B cell (primary cell): ENCODE measurements around the gene SERPINB6. TPM values are rescaled to one million over a fixed set of nuclear protein-coding genes. Genes with fewer than 3 reads are reported as not detected.
"Not testable (repeated sequence)": the region's sequence is repeated elsewhere in the genome, so short reads cannot be mapped to it uniquely, and the experiment has no call there.

Experiments used
- ATAC-seq: fragments of 200-7000 bp; cut with Tn5 transposase; one replicate; pipeline ENCODE4 v1.10.0; 2021; ENCODE audit warnings: low read depth, mild to moderate bottlenecking, moderate number of reproducible peaks, moderate library complexity
- CTCF ChIA-PET: fragments of 350-600 bp; sonication (Branson Sonifier 250); formaldehyde crosslinking; loops from one replicate; lab custom pipeline; 2021; ENCODE audit warnings: antibody characterized with exemption, inconsistent platforms; lab: Charles Lee
- POLR2A ChIA-PET: fragments of 350-600 bp; sonication (Branson Sonifier 250); formaldehyde crosslinking; loops from one replicate; lab custom pipeline; 2021; ENCODE audit warnings: antibody characterized with exemption; lab: Charles Lee
- DNase-seq: peaks from one replicate; pipeline ENCODE4 v3.0.0; 2013
- H2AFZ ChIP-seq: 2 replicates; pipeline ENCODE4 v1.6.1; 2012; ENCODE audit warnings: mild to moderate bottlenecking, low read depth, low read length; ENCODE audit not compliant: insufficient read depth, poor library complexity, severe bottlenecking
- H3K27ac ChIP-seq, 2 donors: 1 replicate in 1 of 2; 2 replicates in 1 of 2; pipeline ENCODE4 v1.5.1; 2012 to 2013; ENCODE audit warnings: low read length in 2 of 2, mild to moderate bottlenecking in 2 of 2, moderate library complexity in 1 of 2
- H3K27me3 ChIP-seq, 4 experiments: fragments of 200-600 bp in 1 of 4; sonication (generic) in 1 of 4; replicated peaks in 1 of 4; 1 replicate in 2 of 4; 2 replicates in 2 of 4; pipeline versions ENCODE4 v1.6.1 to v1.7.0; 2013 to 2016; ENCODE audit warnings: low read length in 3 of 4, mild to moderate bottlenecking in 2 of 4, mixed read lengths in 1 of 4, moderate library complexity in 1 of 4; ENCODE audit not compliant: insufficient read depth in 4 of 4, control insufficient read depth in 3 of 4; ENCODE audit errors: control extremely low read depth in 1 of 4
- H3K36me3 ChIP-seq, 2 experiments: replicated peaks in 1 of 2; 1 replicate in 1 of 2; 2 replicates in 1 of 2; pipeline versions ENCODE4 v1.6.1 to v1.7.1; 2013; ENCODE audit warnings: low read length in 1 of 2; ENCODE audit not compliant: insufficient read depth in 2 of 2, control insufficient read depth in 1 of 2; ENCODE audit errors: control extremely low read depth in 1 of 2, extremely low read depth in 1 of 2
- H3K4me1 ChIP-seq, 2 donors: fragments of 200-600 bp in 1 of 2; sonication (generic) in 1 of 2; 1 replicate in 1 of 2; 2 replicates in 1 of 2; pipeline versions ENCODE4 v1.5.1 to v1.6.1; 2013 to 2017; ENCODE audit warnings: low read length in 2 of 2; ENCODE audit not compliant: control insufficient read depth in 2 of 2, insufficient read depth in 2 of 2
- H3K4me2 ChIP-seq: replicated peaks from 2 replicates; pipeline ENCODE3; 2012; ENCODE audit warnings: mild to moderate bottlenecking, low read depth, low read length; ENCODE audit not compliant: poor library complexity, severe bottlenecking
- H3K4me3 ChIP-seq, 5 experiments: fragments of 200-600 bp in 1 of 5; sonication (generic) in 1 of 5; 1 replicate in 3 of 5; 2 replicates in 2 of 5; pipeline versions ENCODE4 v1.5.1 to v1.7.0; 2011 to 2016; ENCODE audit warnings: low read length in 4 of 5, mild to moderate bottlenecking in 4 of 5, low read depth in 2 of 5, control low read depth in 1 of 5, moderate library complexity in 1 of 5; ENCODE audit not compliant: insufficient read depth in 1 of 5; ENCODE audit errors: control extremely low read depth in 1 of 5, extremely low read depth in 1 of 5
- H3K79me2 ChIP-seq: fragments of 200-600 bp; sonication (generic); one replicate; pipeline ENCODE4 v1.6.0; 2016; ENCODE audit warnings: low read length; ENCODE audit not compliant: control insufficient read depth, insufficient read depth
- H3K9ac ChIP-seq: fragments of 200-600 bp; sonication (generic); 2 replicates; pipeline ENCODE4 v1.6.1; 2017; ENCODE audit warnings: mild to moderate bottlenecking, low read length, moderate library complexity
- H3K9me3 ChIP-seq, 3 donors: one replicate each; pipeline versions ENCODE4 v1.6.1 to v1.7.1; 2013; ENCODE audit warnings: low read length in 2 of 3; ENCODE audit not compliant: control insufficient read depth in 2 of 3, insufficient read depth in 1 of 3; ENCODE audit errors: control extremely low read depth in 1 of 3
- H4K20me1 ChIP-seq: 2 replicates; pipeline ENCODE4 v1.6.0; 2012; ENCODE audit warnings: mild to moderate bottlenecking, low read length; ENCODE audit not compliant: insufficient read depth, control insufficient read depth, poor library complexity, severe bottlenecking
- H3K27ac Mint-ChIP-seq: one replicate; pipeline ENCODE4 v1.8.0; 2021; ENCODE audit warnings: mixed read lengths
- H3K27me3 Mint-ChIP-seq: one replicate; pipeline ENCODE4 v1.8.0; 2021; ENCODE audit warnings: mixed read lengths
- H3K4me1 Mint-ChIP-seq: one replicate; pipeline ENCODE4 v1.8.0; 2021; ENCODE audit warnings: mixed read lengths
- H3K4me3 Mint-ChIP-seq: one replicate; pipeline ENCODE4 v1.8.0; 2021; ENCODE audit warnings: mixed read lengths
- H3K9me3 Mint-ChIP-seq: one replicate; pipeline ENCODE4 v1.8.0; 2022; ENCODE audit warnings: mixed read lengths; ENCODE audit not compliant: insufficient read depth
- CTCF ChIP-seq: fragments of 200-600 bp; IDR thresholded peaks from one replicate; pipeline ENCODE4 v1.8.0; 2022; ENCODE audit warnings: antibody characterized with exemption, mild to moderate bottlenecking
- EZH2 ChIP-seq: IDR thresholded peaks from 2 replicates; pipeline ENCODE4 v1.6.1; 2012; ENCODE audit warnings: borderline replicate concordance, low read depth, mild to moderate bottlenecking, moderate library complexity, low read length; ENCODE audit not compliant: insufficient read depth, poor library complexity, severe bottlenecking
- WGBS: methylation state at CpG from one replicate; pipeline ENCODE4 v1.1.5; 2013; ENCODE audit warnings: missing lambda C conversion rate; ENCODE audit not compliant: insufficient coverage; 5-methylcytosine and 5-hydroxymethylcytosine counted together
- intact Hi-C: fragments of 100-400 bp; cut with micrococcal nuclease; formaldehyde crosslinking; loops from one replicate; pipeline ENCODE4 v1.10.0; 2022
- polyA plus RNA-seq: library from polyadenylated mRNA; depleted of rRNA; stranded (reverse); fragments of >200 nt; gene quantifications from 2 replicates; pipeline ENCODE4 v1.2.3, GENCODE V29; 2012
- total RNA-seq, 2 donors: library from RNA; stranded (reverse); fragments of 120-200 nt in 1 of 2; gene quantifications; 1 replicate in 1 of 2; 2 replicates in 1 of 2; pipeline versions ENCODE4 v1.2.3 to v1.2.4, GENCODE V29; 2013 to 2022

Gene SERPINB6
- total and polyA plus RNA-seq, 2 donors (not counting 1 experiment from before 2014, with no cell fraction given): 35.2 to 58.5 TPM

GRCh38 chr6:3009930-3010329, 38.6 kb upstream of the SERPINB6 start:
- no peaks in the 10 kb centered on the region for H3K79me2 ChIP-seq
- DNase-seq (no peak), ATAC-seq (no peak)
- H3K9ac ChIP-seq: no peak overlapping the region
- CTCF ChIA-PET: interaction anchor here (1.2 to 2.5 kb wide), 3 partner anchors 9 to 29 kb away, joined by 3 to 8 read pairs (median 4); no protein-coding TSS in a partner anchor
- H3K9me3 ChIP-seq: peaks cover 2 to 21% (median 13%) of the 10 kb centered on the region in 3 donors
- Mint-ChIP-seq H3K4me3 (no peak overlapping the region), H3K4me1 (no peaks in the 10 kb centered on the region), H3K9me3 (peaks cover 11% of the 10 kb centered on the region), H3K27me3 (no peaks in the 10 kb centered on the region), H3K27ac (no peak overlapping the region)
- no peaks in the 10 kb centered on the region for H4K20me1 ChIP-seq
- H3K4me2 ChIP-seq: no peak overlapping the region
- no peak overlapping the region for H3K27ac ChIP-seq
- H3K27me3 ChIP-seq: no peaks in the 10 kb centered on the region
- no peak overlapping the region for H3K4me3 ChIP-seq
- H2AFZ ChIP-seq: no peak overlapping the region
- POLR2A ChIA-PET: no interaction called here
- H3K36me3 ChIP-seq: peaks cover 0 to 16% of the 10 kb centered on the region in 2 experiments
- intact Hi-C loops: no loop called here
- no peaks in the 10 kb centered on the region for H3K4me1 ChIP-seq
- WGBS: no CpG with 5 or more reads among the region's 3 CpGs
- TF ChIP-seq CTCF (no peak), EZH2 (no peak)

DNA sequence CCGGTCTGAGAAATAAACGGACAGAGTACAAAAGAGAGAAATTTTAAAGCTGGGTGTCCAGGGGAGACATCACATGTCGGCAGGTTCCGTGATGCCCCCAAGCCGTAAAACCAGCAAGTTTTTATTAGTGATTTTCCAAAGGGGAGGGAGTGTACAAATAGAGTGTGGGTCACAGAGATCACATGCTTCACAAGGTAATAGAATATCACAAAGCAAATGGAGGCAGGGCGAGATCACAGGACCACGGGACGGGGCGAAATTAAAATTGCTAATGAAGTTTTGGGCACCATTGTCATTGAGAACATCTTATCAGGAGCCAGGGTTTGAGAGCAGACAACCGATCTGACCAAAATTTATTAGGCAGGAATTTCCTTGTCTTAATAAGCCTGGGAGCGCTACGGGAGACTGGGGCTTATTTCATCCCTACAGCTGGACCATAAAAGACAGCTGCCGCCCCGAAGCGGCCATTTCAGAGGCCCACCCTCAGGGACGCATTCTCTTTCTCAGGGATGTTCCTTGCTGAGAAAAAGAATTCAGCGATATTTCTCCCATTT, 37.4 kb upstream of the SERPINB6 start:
- peaks cover 11% of the 10 kb centered on the region for H3K9me3 Mint-ChIP-seq
- POLR2A ChIA-PET, H3K79me2 ChIP-seq, H4K20me1 ChIP-seq, H3K9ac ChIP-seq, H3K27ac ChIP-seq, H3K27ac Mint-ChIP-seq, H3K4me3 ChIP-seq, H3K27me3 Mint-ChIP-seq, H3K27me3 ChIP-seq, H3K4me1 ChIP-seq, ATAC-seq, intact Hi-C loops, H3K4me1 Mint-ChIP-seq, H2AFZ ChIP-seq, H3K4me3 Mint-ChIP-seq, DNase-seq, H3K4me2 ChIP-seq: not testable (repeated sequence)
- Histone ChIP-seq H3K9me3 (peaks cover 2 to 21% (median 13%) of the 10 kb centered on the region in 3 donors), H3K36me3 (peaks cover 0 to 20% of the 10 kb centered on the region in 2 experiments)
- CTCF ChIA-PET: interaction anchor here (0.6 to 1.5 kb wide), 4 partner anchors 17 to 269 kb away, joined by 3 to 5 read pairs (median 4); no protein-coding TSS in a partner anchor
- over 99% methylated on average over 14 of the region's 17 CpGs for WGBS
